Fibroblast of peridontal ligament (primary cell): Measurements from ENCODE around the gene GALNT14.

ENCODE experiments used
- DNase-seq: peaks from one replicate; pipeline ENCODE4 v3.0.0-alpha.2; 2010; ENCODE audit errors: extremely low read depth

GALNT14 gene

GRCh38 chr2:30974092-30974491 lies 164.1 kb downstream of the GALNT14 start:
- no peak for DNase-seq

GRCh38 chr2:30971231-30972025 lies 166.8 kb downstream of the GALNT14 start:
- no peak for DNase-seq

GRCh38 chr2:30968660-30969397 lies 169.4 kb downstream of the GALNT14 start:
- DNase-seq: no peak

GRCh38 chr2:30966786-30967185 lies 171.5 kb downstream of the GALNT14 start:
- no peak for DNase-seq

GRCh38 chr2:30965022-30965531 lies 173.2 kb downstream of the GALNT14 start:
- DNase-seq: no peak

GRCh38 chr2:30964334-30965005 lies 173.8 kb downstream of the GALNT14 start:
- DNase-seq: no peak

GRCh38 chr2:30963184-30963583 lies 175.1 kb downstream of the GALNT14 start:
- DNase-seq: no peak

- DNase-seq: no peak
Observed at GRCh38 chr2:30960213-30960612, 178.0 kb downstream of the GALNT14 start.

GRCh38 chr2:30959653-30960052 lies 178.6 kb downstream of the GALNT14 start:
- no peak for DNase-seq

GRCh38 chr2:30958918-30959265 lies 179.3 kb downstream of the GALNT14 start:
- DNase-seq: no peak

GRCh38 chr2:30958193-30958917 lies 179.9 kb downstream of the GALNT14 start:
- DNase-seq: no peak

- DNase-seq: no peak
Observed at GRCh38 chr2:30957591-30957990, 180.6 kb downstream of the GALNT14 start.

- DNase-seq: peak; percentile 15
Observed at GRCh38 chr2:30956995-30957394, 181.2 kb downstream of the GALNT14 start.

GRCh38 chr2:30955516-30956132 lies 182.6 kb downstream of the GALNT14 start:
- DNase-seq: no peak

- no peak for DNase-seq
Observed at GRCh38 chr2:30950339-30950738, 187.9 kb downstream of the GALNT14 start.

GRCh38 chr2:30949435-30949834 lies 188.8 kb downstream of the GALNT14 start:
- no peak for DNase-seq

GRCh38 chr2:30948857-30949256 lies 189.4 kb downstream of the GALNT14 start:
- no peak for DNase-seq

- no peak for DNase-seq
Observed at GRCh38 chr2:30948130-30948529, 190.1 kb downstream of the GALNT14 start.

GRCh38 chr2:30947686-30948085 lies 190.6 kb downstream of the GALNT14 start:
- no peak for DNase-seq

- DNase-seq: no peak
Observed at GRCh38 chr2:30942419-30942818, 195.8 kb downstream of the GALNT14 start.

GRCh38 chr2:30940839-30941238 lies 197.4 kb downstream of the GALNT14 start:
- no peak for DNase-seq
